ENCODE measurements around the gene TMEM97.

TMEM97 gene

DNA sequence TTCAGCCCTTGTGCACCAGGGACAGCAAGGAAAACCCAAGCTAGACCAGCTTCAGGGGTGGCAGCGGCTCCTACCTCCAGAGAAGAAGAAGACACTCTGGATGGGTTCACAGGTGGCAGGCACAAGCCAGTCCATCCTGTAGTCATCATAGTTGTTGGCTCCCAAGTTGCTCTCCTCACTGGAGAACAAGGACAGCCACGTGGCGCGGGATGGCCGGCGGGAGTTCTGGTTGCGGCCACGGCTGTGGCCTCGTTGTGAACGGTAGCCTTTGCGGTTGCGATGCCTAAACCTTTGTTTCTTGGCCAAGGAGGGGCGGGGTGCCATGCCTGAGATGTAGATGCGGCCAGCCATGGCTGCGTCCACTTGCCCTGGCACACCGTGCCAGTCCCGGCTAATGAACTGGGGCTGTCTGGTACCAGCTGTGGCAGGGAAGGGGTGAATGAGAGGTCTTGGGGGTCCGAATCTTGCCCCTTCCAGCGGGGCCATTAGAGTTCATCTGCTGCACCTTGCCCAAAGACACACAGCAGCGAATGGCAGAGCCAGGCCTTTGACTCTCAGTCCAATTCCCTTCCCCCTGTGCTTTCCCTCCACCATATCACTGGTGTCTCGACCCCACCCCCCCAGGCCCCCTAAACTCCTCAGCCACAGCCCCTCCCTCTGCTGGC, 48.8 kb downstream of the TMEM97 start:
- DNase-seq = no peak

- DNase-seq = no peak
These were observed 49.4 kb downstream of the TMEM97 start for GRCh38 chr17:28368306-28368831.

- DNase-seq = no peak
These were observed 50.1 kb downstream of the TMEM97 start for GRCh38 chr17:28368915-28369683.

GRCh38 chr17:28369684-28370034, 50.7 kb downstream of the TMEM97 start:
- peak in 1 of 2 experiments; percentile 9 for DNase-seq

DNA sequence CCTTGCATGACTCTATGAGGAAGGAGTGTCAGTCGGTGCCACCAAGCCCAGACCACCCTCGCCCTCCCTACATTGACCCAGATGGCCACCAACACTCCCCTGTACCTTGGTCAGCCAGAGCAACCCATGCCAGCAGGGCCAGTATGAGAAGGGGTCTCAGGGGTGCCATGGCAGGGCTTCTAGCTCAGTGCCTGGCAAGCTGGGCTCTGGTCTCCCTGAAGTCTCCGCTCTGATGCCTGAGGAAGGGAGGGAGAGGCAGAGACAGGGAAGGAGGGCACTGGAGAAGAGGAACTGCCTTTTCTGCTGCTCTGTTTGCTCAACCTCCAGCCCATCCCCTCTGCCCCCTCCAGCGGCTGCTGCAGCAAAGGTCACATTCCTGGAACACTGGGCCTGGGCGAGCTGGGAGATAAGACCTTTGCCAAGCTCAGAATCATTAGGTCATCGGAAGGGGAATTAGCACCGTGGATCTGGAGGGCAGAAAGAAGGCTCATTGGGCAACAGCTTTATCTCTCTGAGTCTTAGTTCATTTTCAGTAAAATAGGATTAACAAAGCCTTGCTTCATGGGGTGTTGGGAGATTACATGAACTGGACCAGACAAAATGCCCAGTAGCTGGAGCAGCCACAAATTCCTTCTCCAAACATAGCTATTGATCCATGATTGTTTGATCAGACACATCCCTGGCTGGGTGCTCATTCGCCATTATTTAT, 51.2 kb downstream of the TMEM97 start, which contains the start of gene VTN:
VTN (minus strand) TSS at position 273 of the 709 bp plus-strand sequence; CDS start at position 169, 104 bp downstream.
- no peak for DNase-seq

- no peak for DNase-seq
These were observed 51.7 kb downstream of the TMEM97 start for GRCh38 chr17:28370744-28371103.

- peak; percentile 82 to 86 for DNase-seq
These were observed 52.5 kb downstream of the TMEM97 start, which contains the start of gene SARM1 for GRCh38 chr17:28371245-28372202. TSS of gene SARM1 (plus strand) at chr17:28371694. CDS start at chr17:28372033, 339 bp downstream.

DNA sequence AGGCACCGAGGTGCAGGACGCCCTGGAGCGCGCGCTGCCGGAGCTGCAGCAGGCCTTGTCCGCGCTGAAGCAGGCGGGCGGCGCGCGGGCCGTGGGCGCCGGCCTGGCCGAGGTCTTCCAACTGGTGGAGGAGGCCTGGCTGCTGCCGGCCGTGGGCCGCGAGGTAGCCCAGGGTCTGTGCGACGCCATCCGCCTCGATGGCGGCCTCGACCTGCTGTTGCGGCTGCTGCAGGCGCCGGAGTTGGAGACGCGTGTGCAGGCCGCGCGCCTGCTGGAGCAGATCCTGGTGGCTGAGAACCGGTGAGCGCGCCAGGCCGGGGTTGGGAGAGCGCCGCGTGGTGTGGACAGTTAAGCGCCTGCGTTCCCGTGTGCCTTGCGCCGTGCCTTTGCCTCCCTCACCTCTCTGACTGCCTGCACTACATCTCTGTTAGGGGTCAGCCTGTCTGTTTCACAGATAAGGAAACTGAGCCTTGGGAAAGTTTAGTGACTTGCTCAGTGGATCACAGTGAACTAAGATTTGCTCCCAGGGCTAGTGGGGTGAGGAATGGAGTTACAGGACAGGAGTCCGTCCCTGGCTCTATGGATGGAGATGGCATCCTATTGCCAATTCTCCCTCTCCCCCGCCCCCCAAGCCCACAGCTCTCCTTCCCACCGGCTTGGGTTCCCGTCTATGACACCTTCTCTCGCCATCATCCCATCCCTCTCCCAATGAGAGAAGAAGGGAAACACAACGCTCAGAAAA, 53.4 kb downstream of the TMEM97 start:
- no peak for DNase-seq

DNA sequence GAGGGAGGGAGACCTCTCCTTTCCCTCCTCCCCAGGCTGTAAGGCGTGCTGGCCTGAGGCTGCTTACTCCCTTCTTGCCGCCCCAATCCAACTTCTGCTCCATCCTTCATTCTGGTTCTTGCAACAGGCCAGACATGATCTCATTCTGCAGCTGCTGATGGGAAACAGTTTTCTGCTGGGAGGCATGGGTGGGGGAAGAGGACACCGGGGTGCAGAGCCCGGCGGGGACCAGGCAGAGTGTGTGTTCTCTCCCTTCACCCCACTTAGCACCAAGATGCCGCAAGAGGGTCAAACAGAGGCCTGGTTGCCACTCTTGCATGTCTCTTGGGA, 53.9 kb downstream of the TMEM97 start:
- DNase-seq = no peak

Measured in NCI-H1930 (cell line).